Gastroesophageal sphincter (tissue), 4 donors: ENCODE results near the gene PPP6R3. TPM values are rescaled to one million over a fixed set of nuclear protein-coding genes. Genes with fewer than 3 reads are reported as not detected.
A peak's percentile ranks its signal among the peaks of the same experiment; 100 is the strongest.

Source experiments
- ATAC-seq: fragments of 150-250 bp; one replicate; pipeline ENCODE4 v1.9.1; 2016; ENCODE audit warnings: mild to moderate bottlenecking, moderate library complexity
- H3K27ac ChIP-seq, 4 donors: fragments of 200-600 bp; sonication (generic) in 3 of 4; 1 replicate in 3 of 4; 2 replicates in 1 of 4; pipeline ENCODE4 v1.5.1; 2016 to 2019
- H3K27me3 ChIP-seq: fragments of 200-600 bp; sonication (generic); one replicate; pipeline ENCODE4 v1.5.1; 2019
- H3K36me3 ChIP-seq, 2 donors: fragments of 200-600 bp; sonication (generic); one replicate each; pipeline ENCODE4 v1.5.1; 2019; ENCODE audit warnings: control low read depth in 1 of 2
- H3K4me1 ChIP-seq, 3 donors: fragments of 200-600 bp; sonication (generic); 1 replicate in 2 of 3; 2 replicates in 1 of 3; pipeline ENCODE4 v1.5.1; 2016 to 2019; ENCODE audit warnings: control low read depth in 2 of 3
- H3K4me3 ChIP-seq, 2 donors: fragments of 200-600 bp; sonication (generic); one replicate each; pipeline ENCODE4 v1.5.1; 2019; ENCODE audit warnings: mild to moderate bottlenecking in 1 of 2, moderate library complexity in 1 of 2
- H3K9me3 ChIP-seq, 3 donors: fragments of 200-600 bp; sonication (generic); one replicate each; pipeline ENCODE4 v1.5.1; 2017 to 2019; ENCODE audit warnings: control low read depth in 2 of 3
- CTCF ChIP-seq, 4 experiments: fragments of 200-600 bp in 2 of 4; fragments of 450-650 bp in 2 of 4; sonication (generic) in 1 of 4; IDR thresholded peaks; one replicate each; pipeline ENCODE4 v1.5.1; 2017 to 2019; ENCODE audit warnings: antibody characterized with exemption in 4 of 4, mild to moderate bottlenecking in 2 of 4, moderate library complexity in 2 of 4
- EP300 ChIP-seq: sonication (generic); formaldehyde crosslinking; IDR thresholded peaks from one replicate; pipeline ENCODE4 v1.6.1; 2017; ENCODE audit warnings: antibody characterized with exemption, mild to moderate bottlenecking
- POLR2A ChIP-seq, 2 donors: fragments of 450-650 bp; IDR thresholded peaks; one replicate each; pipeline ENCODE4 v1.6.1; 2017; ENCODE audit warnings: antibody characterized with exemption in 2 of 2, mild to moderate bottlenecking in 2 of 2, moderate library complexity in 1 of 2
- POLR2AphosphoS5 ChIP-seq: sonication (generic); formaldehyde crosslinking; IDR thresholded peaks from one replicate; pipeline ENCODE4 v1.6.1; 2017; ENCODE audit warnings: antibody characterized with exemption
- WGBS, 2 donors: methylation state at CpG; one replicate each; pipeline ENCODE4 v1.1.5; 2018; ENCODE audit warnings: low coverage in 1 of 2; 5-methylcytosine and 5-hydroxymethylcytosine counted together
- total RNA-seq, 4 donors: library from RNA; depleted of rRNA; stranded (reverse); fragments of >200 nt; gene quantifications; one replicate each; pipeline ENCODE4 v1.1.0, GENCODE V29; 2016

Gene PPP6R3
- total RNA-seq, 4 donors from 2014 or later, result 128 to 164 (median 144) TPM

GRCh38 chr11:68575025-68575665 is 114.6 kb downstream of the PPP6R3 start:
- WGBS, 2 donors, result 57 to 64% methylated on average over 4 of the region's 4 CpGs
- peaks cover 3 to 94% of the 10 kb centered on the region in 2 donors for H3K36me3 ChIP-seq
- no peak overlapping the region for H3K4me3 ChIP-seq
- no peak for ATAC-seq
- peaks cover 0 to 23% (median 4%) of the 10 kb centered on the region in 3 donors for H3K4me1 ChIP-seq
- no peak for TF ChIP-seq EP300
- TF ChIP-seq CTCF (IDR thresholded peaks at IDR 0.05), result no peak
- no peak for TF ChIP-seq POLR2AphosphoS5
- no peak for TF ChIP-seq POLR2A (IDR thresholded peaks at IDR 0.05)
- H3K9me3 ChIP-seq, result no peaks in the 10 kb centered on the region
- H3K27ac ChIP-seq, result no peak overlapping the region
- H3K27me3 ChIP-seq, result no peaks in the 10 kb centered on the region

GRCh38 chr11:68579455-68579854 is 118.9 kb downstream of the PPP6R3 start:
- Histone ChIP-seq H3K36me3 (peaks cover 0 to 76% of the 10 kb centered on the region in 2 donors), H3K4me3 (no peak overlapping the region), H3K4me1 (peaks cover 10 to 52% (median 13%) of the 10 kb centered on the region in 3 donors), H3K9me3 (no peaks in the 10 kb centered on the region), H3K27ac (no peak overlapping the region), H3K27me3 (no peaks in the 10 kb centered on the region)
- 74 to 85% methylated on average over 4 to 5 of the region's 5 CpGs for WGBS, 2 donors
- no peak for ATAC-seq
- TF ChIP-seq POLR2A (IDR thresholded peaks at IDR 0.05) (no peak), POLR2AphosphoS5 (no peak), EP300 (no peak), CTCF (IDR thresholded peaks at IDR 0.05) (no peak)

- no peak overlapping the region for H3K4me3 ChIP-seq
- peaks cover 6 to 35% (median 13%) of the 10 kb centered on the region in 3 donors for H3K4me1 ChIP-seq
- peak overlapping the region in 1 of 4 donors; percentile 56 for H3K27ac ChIP-seq
- H3K27me3 ChIP-seq, result no peaks in the 10 kb centered on the region
- no peaks in the 10 kb centered on the region for H3K9me3 ChIP-seq
- TF ChIP-seq POLR2AphosphoS5 (peak; percentile 14), EP300 (no peak)
- no peak for ATAC-seq
- WGBS, 2 donors, result 81 to 90% methylated on average over 2 to 4 of the region's 4 CpGs
- H3K36me3 ChIP-seq, result peaks cover 0 to 75% of the 10 kb centered on the region in 2 donors
Observed at GRCh38 chr11:68581439-68581838, 120.9 kb downstream of the PPP6R3 start.

GRCh38 chr11:68581901-68582300 is 121.3 kb downstream of the PPP6R3 start:
- no peak overlapping the region for H3K4me3 ChIP-seq
- H3K4me1 ChIP-seq, result peaks cover 6 to 32% (median 13%) of the 10 kb centered on the region in 3 donors
- H3K27me3 ChIP-seq, result no peaks in the 10 kb centered on the region
- H3K36me3 ChIP-seq, result peaks cover 0 to 75% of the 10 kb centered on the region in 2 donors
- peak overlapping the region in 2 of 4 donors; percentile 26 to 56 for H3K27ac ChIP-seq
- 57 to 60% methylated on average over 3 of the region's 3 CpGs for WGBS, 2 donors
- TF ChIP-seq CTCF (IDR thresholded peaks at IDR 0.05), result no peak
- TF ChIP-seq POLR2A (IDR thresholded peaks at IDR 0.05), result no peak
- TF ChIP-seq EP300, result no peak
- no peaks in the 10 kb centered on the region for H3K9me3 ChIP-seq
- ATAC-seq, result no peak

GRCh38 chr11:68582416-68583040 is 122.0 kb downstream of the PPP6R3 start:
- H3K9me3 ChIP-seq, result no peaks in the 10 kb centered on the region
- H3K27me3 ChIP-seq, result no peaks in the 10 kb centered on the region
- TF ChIP-seq POLR2A (IDR thresholded peaks at IDR 0.05) (no peak), POLR2AphosphoS5 (peak; percentile 8)
- peaks cover 0 to 77% of the 10 kb centered on the region in 2 donors for H3K36me3 ChIP-seq
- ATAC-seq, result no peak
- peak overlapping the region in 2 of 4 donors; percentile 26 to 56 for H3K27ac ChIP-seq
- 46 to 50% methylated on average over 7 to 8 of the region's 8 CpGs for WGBS, 2 donors
- H3K4me3 ChIP-seq, result no peak overlapping the region
- H3K4me1 ChIP-seq, result peaks cover 6 to 32% (median 13%) of the 10 kb centered on the region in 3 donors
